NCI-H1436 (cell line): ENCODE data around the gene TASP1.
"Not testable (repeated sequence)": the region's sequence is repeated elsewhere in the genome, so short reads cannot be mapped to it uniquely, and the experiment has no call there.

Source experiments
- DNase-seq: peaks from one replicate; lab custom pipeline; 2025; lab: John Stamatoyannopoulos, UW

The TASP1 gene

DNA sequence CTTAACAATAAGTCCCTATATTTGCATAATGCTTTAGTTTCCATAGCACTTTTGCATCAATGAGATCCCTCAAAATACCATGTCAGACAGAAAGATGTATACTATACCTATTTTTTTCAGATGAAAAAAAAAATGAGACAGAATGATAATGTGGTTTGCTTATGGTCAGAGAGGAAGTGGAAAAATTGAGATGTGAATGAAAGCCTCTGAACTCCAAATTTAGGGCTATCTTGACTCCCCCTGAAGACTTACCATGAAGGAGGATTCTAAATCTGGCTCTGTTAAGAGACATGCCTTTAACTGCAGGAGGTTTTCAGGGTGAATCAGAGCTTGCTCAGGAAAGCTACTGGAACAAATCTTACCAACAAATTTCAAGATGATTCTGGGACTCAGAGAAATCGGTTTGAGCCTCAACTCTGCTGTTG lies 241.4 kb downstream of the TASP1 start:
- DNase-seq = no peak

DNA sequence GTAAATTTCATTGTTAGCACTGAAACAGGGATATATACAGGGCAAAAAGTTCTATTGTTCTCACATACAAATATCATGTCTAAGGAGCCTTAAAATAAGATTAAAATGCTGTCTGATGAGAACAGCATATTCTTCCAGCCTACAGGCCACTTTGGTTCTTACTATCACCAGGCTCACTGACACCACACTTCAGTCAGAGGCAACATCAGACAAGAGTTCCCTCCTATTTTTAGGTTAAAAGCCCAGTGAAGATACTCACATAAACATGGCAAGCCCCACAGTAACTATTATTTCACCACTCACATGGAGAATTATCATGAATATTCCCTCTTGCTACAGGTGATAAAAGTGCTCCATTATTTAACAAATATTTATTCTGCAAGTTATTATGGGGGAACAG lies 241.9 kb downstream of the TASP1 start:
- DNase-seq = no peak

GRCh38 chr20:13396022-13396421 lies 242.7 kb downstream of the TASP1 start:
- no peak for DNase-seq

DNA sequence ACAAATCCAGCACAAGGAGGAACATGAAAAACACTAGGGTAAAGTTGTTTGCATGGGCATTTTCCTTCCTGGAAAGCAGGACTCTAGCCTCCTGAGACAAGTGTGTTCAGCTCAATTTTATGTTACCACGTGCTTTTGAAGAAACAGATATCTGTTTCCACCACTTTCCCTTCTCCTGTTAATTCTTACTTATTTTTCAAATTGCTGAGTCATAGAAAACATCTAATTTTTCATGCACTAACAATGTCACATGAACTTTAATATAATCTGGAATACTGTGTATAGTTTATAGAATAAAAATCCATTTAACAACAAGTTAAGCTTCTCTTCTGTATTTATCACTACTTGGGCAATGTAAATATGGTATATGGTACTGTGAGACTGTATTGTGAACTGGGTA lies 243.5 kb downstream of the TASP1 start:
- no peak for DNase-seq

- no peak for DNase-seq
Measured at GRCh38 chr20:13392391-13392790, 246.3 kb downstream of the TASP1 start.

DNA sequence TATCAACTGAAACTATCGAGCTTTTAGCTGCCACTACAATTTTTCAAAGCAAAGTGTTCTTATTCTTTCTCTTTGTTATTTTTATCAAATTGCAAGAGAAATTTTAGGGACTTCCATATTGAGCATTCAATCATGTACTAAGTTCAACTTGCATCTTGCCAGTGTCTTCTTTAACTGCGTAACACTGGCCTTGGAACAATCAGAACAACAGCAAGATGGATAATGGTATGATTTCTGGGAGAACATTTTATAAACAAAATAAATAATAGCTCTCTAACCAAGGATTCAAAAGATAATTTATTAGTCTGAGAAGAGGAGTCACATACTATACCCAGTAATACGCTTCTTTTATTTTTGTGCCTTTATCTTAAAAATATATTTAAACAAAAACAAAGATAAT lies 249.6 kb downstream of the TASP1 start:
- DNase-seq = no peak

- no peak for DNase-seq
Measured at GRCh38 chr20:13384132-13384531, 254.6 kb downstream of the TASP1 start.

- DNase-seq = no peak
Measured at GRCh38 chr20:13382786-13383185, 255.9 kb downstream of the TASP1 start.

DNA sequence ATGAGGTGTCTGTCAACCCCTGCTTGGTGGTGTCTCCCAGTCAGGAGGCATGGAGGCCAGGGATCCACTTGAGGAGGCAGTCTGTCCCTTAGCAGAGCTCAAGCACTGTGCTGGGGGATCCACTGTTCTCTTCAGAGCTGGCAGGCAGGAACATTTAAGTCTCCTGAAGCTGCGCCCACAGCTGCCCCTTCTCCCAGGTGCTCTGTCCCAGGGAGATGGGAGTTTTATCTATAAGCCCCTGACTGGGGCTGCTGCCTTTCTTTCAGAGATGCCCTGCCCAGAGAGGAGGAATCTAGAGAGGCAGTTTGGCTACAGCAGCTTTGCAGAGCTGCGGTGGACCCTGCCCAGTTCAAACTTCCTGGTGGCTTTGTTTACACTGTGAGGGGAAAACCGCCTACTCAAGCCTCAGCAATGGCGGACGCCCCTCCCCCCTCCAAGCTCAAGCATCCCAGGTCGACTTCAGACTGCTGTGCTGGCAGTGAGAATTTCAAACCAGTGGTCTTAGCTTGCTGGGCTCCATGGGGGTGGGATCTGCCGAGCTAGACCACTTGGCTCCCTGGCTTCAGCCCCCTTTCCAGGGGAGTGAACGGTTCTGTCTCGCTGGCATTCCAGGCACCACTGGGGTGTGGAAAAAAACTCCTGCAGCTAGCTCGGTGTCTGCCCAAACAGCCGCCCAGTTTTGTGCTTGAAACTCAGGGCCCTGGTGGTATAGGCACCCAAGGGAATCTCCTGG lies 258.1 kb downstream of the TASP1 start:
- not testable (repeated sequence) for DNase-seq

GRCh38 chr20:13373400-13373799 lies 265.3 kb downstream of the TASP1 start:
- DNase-seq = no peak

GRCh38 chr20:13364278-13365170 lies 274.2 kb downstream of the TASP1 start:
- DNase-seq = no peak

DNA sequence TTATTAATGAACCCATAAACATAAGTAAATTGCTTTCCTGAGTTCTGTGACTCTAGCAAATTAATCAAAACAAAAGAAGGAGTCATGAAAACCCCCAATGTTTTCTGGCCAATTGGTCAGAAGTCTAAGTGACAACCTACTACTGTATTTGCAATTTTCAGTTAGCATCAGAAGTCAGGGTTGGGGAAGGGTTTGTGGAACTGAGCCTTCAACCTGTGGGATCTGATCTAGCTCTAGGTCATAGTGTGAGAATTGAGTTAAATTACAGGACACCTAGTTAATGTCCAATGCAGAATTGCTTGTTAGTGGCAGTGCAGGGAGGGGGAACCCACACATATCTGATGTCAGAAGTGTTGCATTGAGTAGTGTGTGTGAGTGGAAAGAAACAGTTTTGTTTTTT lies 275.3 kb downstream of the TASP1 start:
- DNase-seq = no peak

GRCh38 chr20:13362165-13362564 lies 276.6 kb downstream of the TASP1 start:
- DNase-seq = not testable (repeated sequence)

DNA sequence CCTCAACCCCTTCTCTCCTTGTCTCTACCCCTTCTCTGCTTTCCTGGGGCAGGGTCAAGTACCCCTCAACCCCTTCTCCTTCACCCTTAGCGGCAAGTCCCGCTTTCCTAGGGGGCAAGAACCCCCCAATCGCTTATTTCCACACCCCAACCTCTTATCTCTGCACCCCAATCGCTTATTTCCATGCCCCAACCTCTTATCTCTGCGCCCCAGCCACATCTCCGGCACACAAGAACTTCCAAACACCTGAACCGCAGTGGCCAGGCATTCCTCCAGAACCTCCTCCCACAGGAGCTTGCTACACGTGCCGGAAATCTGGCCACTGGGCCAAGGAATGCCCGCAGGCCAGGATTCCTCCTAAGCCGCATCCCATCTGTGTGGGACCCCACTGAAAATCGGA lies 279.8 kb downstream of the TASP1 start:
- not testable (repeated sequence) for DNase-seq

GRCh38 chr20:13357782-13358181 lies 280.9 kb downstream of the TASP1 start:
- not testable (repeated sequence) for DNase-seq

DNA sequence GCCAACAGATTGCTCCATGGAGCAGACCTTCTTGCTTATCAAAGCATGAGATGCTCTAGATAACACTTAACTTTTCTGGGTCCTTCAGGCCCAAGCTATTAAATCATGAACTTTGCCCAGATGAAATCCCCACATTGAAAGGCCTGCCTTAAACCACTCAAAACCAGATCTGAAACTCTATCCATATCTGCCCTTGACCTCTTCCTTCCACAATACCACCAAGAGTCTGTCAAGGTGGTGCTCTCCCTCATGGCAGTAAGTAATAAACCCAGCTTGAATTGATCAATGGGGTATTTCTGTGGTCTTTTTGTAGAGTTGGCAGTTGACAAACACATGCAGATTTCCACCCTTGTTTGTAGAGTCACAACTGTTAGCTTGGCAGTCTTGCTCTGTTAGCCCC lies 282.1 kb downstream of the TASP1 start:
- no peak for DNase-seq

- no peak for DNase-seq
Measured at GRCh38 chr20:13355941-13356486, 282.7 kb downstream of the TASP1 start.

DNA sequence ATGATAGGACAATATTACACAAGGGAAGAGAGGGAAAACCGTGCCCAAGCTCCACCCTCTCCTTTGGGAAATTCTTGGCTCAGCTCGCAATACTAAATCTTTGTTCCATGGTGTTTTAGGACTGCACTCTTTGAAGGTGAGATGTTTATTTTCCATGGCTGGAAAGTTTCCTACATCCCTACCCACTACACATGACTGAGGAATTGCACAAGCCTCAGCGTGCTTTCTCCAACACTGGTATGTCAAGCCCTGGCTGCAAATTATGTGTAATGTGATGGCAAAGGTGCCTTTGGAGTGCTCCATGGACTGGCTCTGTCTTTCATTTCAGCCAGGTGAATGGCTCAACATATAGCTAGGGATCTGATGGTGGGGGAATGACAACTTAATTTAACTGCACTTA lies 283.3 kb downstream of the TASP1 start:
- DNase-seq = no peak

GRCh38 chr20:13353261-13353945 lies 285.3 kb downstream of the TASP1 start:
- no peak for DNase-seq

DNA sequence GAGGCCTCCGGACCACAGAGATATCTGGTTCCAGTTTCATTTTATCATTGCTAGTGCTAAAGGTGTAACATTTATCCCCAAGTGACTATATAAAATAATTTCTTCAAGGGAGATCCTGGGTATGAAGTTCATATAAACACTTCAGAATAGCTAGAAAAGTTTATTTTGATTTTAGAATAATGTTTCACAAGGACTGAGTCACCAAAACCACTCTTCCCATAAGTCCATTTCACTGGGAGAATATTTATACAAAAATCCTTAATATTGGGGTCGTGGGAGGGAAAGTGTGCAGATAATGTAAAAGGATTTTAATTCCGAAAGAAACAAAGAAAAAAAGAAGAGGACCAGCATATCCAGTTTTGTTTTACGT lies 289.5 kb downstream of the TASP1 start:
- DNase-seq = no peak

DNA sequence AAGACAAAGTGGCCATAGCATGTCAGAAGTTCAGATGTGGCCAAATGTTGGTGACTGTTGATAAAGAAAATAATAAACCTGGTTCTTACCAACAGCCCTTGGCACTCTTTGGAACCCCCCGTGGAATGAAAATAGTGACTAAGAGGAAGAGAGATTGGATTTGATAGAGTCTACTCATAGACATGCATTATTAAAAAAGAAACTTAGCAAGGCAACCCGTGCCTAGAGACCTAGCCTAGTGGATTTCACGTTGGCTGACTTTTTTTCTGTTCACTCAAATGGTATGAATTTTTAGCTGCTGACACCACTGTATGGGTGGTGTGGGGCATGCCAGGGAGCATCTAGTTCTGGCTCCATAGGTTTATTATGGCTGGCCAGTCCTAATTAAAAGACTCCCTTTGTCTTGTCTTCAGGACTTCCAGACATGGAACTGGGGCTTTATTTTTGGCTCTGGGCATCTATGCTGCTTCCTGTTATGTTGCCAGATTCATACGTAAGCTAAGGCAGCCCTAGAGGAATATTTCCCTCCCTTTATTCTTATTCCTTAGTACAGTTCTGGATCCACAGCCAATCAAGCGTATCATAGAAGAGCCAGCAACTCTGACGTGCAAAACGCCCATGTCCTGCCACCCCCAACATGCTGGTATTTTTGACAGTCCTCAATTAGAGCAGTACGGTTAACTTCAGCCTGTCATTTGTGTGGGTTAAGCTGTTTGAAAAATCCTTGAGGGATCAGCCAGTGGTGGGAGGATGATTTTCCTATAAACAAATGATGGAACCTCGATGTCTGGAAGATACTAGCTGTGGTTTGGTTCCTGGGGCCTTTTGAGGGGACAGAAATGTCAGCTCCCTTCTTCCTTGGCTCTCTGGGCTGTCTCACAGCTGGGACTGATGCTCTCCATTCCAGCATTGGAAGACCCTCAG lies 290.2 kb downstream of the TASP1 start:
- no peak for DNase-seq
